ENCODE measurements around the gene DLK1.

- TF ChIP-seq FOXM1 (IDR thresholded peaks at IDR 0.05; ENCODE audit: borderline replicate concordance, low read depth) (no peak), YY1 (IDR thresholded peaks at IDR 0.05; ENCODE audit: low read depth) (no peak), CEBPB (IDR thresholded peaks at IDR 0.05) (no peak), NFIC (IDR thresholded peaks at IDR 0.05) (no peak), EP300 (IDR thresholded peaks at IDR 0.05; ENCODE audit: borderline replicate concordance) (no peak), ZBTB7A (IDR thresholded peaks at IDR 0.05; ENCODE audit: low read depth) (no peak), EGR1 (IDR thresholded peaks at IDR 0.05) (no peak), TCF12 (IDR thresholded peaks at IDR 0.05; ENCODE audit: low read depth) (no peak), REST (IDR thresholded peaks at IDR 0.05; ENCODE audit: low read depth) (no peak), USF1 (IDR thresholded peaks at IDR 0.05) (no peak)
Observed at GRCh38 chr14:100691395-100692056, 35.2 kb upstream of the DLK1 start.
